BJ (cell line): Measurements from ENCODE around the gene TMEM38B. TPM values are rescaled to one million over a fixed set of nuclear protein-coding genes. Genes with fewer than 3 reads are reported as not detected.
"Not testable (repeated sequence)": the region's sequence is repeated elsewhere in the genome, so short reads cannot be mapped to it uniquely, and the experiment has no call there.

Experiments
- CTCF ChIA-PET: fragments of 350-600 bp; formaldehyde crosslinking; extraction: SDS; loops from one replicate; lab custom pipeline; 2021; ENCODE audit warnings: antibody characterized with exemption, inconsistent platforms; lab: Yijun Ruan, JAX
- POLR2A ChIA-PET: fragments of 300-600 bp; sonication (Branson Sonifier 250); formaldehyde crosslinking; extraction: SDS; loops from one replicate; lab custom pipeline; 2021; ENCODE audit warnings: antibody characterized with exemption; lab: Charles Lee
- DNase-seq: peaks from one replicate; pipeline ENCODE4 v3.0.0-alpha.2; 2011; ENCODE audit warnings: low read depth
- H3K27me3 ChIP-seq: 2 replicates; pipeline ENCODE4 v1.6.0; 2011; ENCODE audit warnings: low read length; ENCODE audit not compliant: control insufficient read depth, insufficient read depth
- H3K36me3 ChIP-seq: 2 replicates; pipeline ENCODE4 v1.5.1; 2011; ENCODE audit warnings: low read length; ENCODE audit not compliant: control insufficient read depth, insufficient read depth
- H3K4me3 ChIP-seq: 2 replicates; pipeline ENCODE4 v1.5.1; 2011; ENCODE audit warnings: low read depth, mild to moderate bottlenecking, control low read depth, low read length
- CTCF ChIP-seq: IDR thresholded peaks from 2 replicates; pipeline ENCODE4 v1.5.1; 2011; ENCODE audit warnings: low read depth, mild to moderate bottlenecking, control low read depth, inconsistent platforms, low read length, moderate library complexity; ENCODE audit not compliant: insufficient read depth
- polyA plus RNA-seq: library from polyadenylated mRNA; depleted of rRNA; stranded (reverse); fragments of >200 nt; gene quantifications from 2 replicates; pipeline ENCODE4 v1.2.3, GENCODE V29; 2011

TMEM38B gene
- polyA plus RNA-seq, 1 experiment: 3.6 TPM

GRCh38 chr9:105701145-105701544 is 6.8 kb downstream of the TMEM38B start:
- CTCF ChIA-PET: interaction anchor here (1.2 kb wide), 1 partner anchor 17 kb away, joined by 4 read pairs; no protein-coding TSS in a partner anchor
- TF ChIP-seq CTCF: no peak
- POLR2A ChIA-PET: no interaction called here
- H3K4me3 ChIP-seq: no peak overlapping the region
- H3K27me3 ChIP-seq: no peaks in the 10 kb centered on the region
- no peak for DNase-seq
- no peaks in the 10 kb centered on the region for H3K36me3 ChIP-seq

GRCh38 chr9:105702207-105702606 is 7.9 kb downstream of the TMEM38B start:
- no peaks in the 10 kb centered on the region for H3K36me3 ChIP-seq
- CTCF ChIA-PET: interaction anchor here (1.0 kb wide), 1 partner anchor 16 kb away, joined by 5 read pairs; no protein-coding TSS in a partner anchor
- no peak overlapping the region for H3K4me3 ChIP-seq
- no peaks in the 10 kb centered on the region for H3K27me3 ChIP-seq
- POLR2A ChIA-PET: no interaction called here
- no peak for DNase-seq
- no peak for TF ChIP-seq CTCF

GRCh38 chr9:105703638-105704037 is 9.3 kb downstream of the TMEM38B start:
- H3K36me3 ChIP-seq, POLR2A ChIA-PET, H3K4me3 ChIP-seq, H3K27me3 ChIP-seq, DNase-seq, CTCF ChIA-PET: not testable (repeated sequence)

- DNase-seq: no peak
- H3K4me3 ChIP-seq: no peak overlapping the region
- POLR2A ChIA-PET: no interaction called here
- no peaks in the 10 kb centered on the region for H3K27me3 ChIP-seq
- H3K36me3 ChIP-seq: no peaks in the 10 kb centered on the region
- no peak for TF ChIP-seq CTCF
- CTCF ChIA-PET: interaction anchor here (1.0 to 1.2 kb wide), 2 partner anchors 12 to 278 kb away, joined by 3 to 4 read pairs; no protein-coding TSS in a partner anchor
Measured at GRCh38 chr9:105706156-105706555, 11.8 kb downstream of the TMEM38B start.

- Histone ChIP-seq H3K36me3 (no peaks in the 10 kb centered on the region), H3K4me3 (no peak overlapping the region), H3K27me3 (no peaks in the 10 kb centered on the region)
- no peak for DNase-seq
- TF ChIP-seq CTCF: no peak
- ChIA-PET POLR2A (no interaction called here), CTCF (interaction anchor here (0.6 kb wide), 1 partner anchor 264 kb away, joined by 4 read pairs; no protein-coding TSS in a partner anchor)
Measured at GRCh38 chr9:105708405-105708804, 14.1 kb downstream of the TMEM38B start.

GRCh38 chr9:105710638-105711037 is 16.3 kb downstream of the TMEM38B start:
- POLR2A ChIA-PET: no interaction called here

More at GRCh38 chr9:105710638-105711037, 16.3 kb downstream of the TMEM38B start:
- no peak for TF ChIP-seq CTCF
- no peaks in the 10 kb centered on the region for H3K36me3 ChIP-seq
- no peak overlapping the region for H3K4me3 ChIP-seq
- DNase-seq: no peak
- CTCF ChIA-PET: no interaction called here
- no peaks in the 10 kb centered on the region for H3K27me3 ChIP-seq
